BE2C (cell line): Measurements from ENCODE around the gene DYRK3.

Experiments
- DNase-seq: peaks from one replicate; pipeline ENCODE4 v3.0.0-alpha.2; 2020
- H3K27me3 ChIP-seq: fragments of 250-450 bp; sonication (Bioruptor Pico); 2 replicates; pipeline ENCODE4 v1.5.1; 2020; ENCODE audit warnings: mild to moderate bottlenecking
- H3K36me3 ChIP-seq: fragments of 250-450 bp; sonication (Bioruptor Pico); 2 replicates; pipeline ENCODE4 v1.5.1; 2020; ENCODE audit warnings: mild to moderate bottlenecking
- H3K4me1 ChIP-seq: fragments of 250-450 bp; sonication (Bioruptor Pico); 2 replicates; pipeline ENCODE4 v1.5.1; 2020
- H3K4me3 ChIP-seq: 2 replicates; pipeline ENCODE4 v1.5.1; 2011; ENCODE audit warnings: low read depth, low read length
- H3K9me3 ChIP-seq: fragments of 250-450 bp; sonication (Bioruptor Pico); 2 replicates; pipeline ENCODE4 v1.5.1; 2020
- CTCF ChIP-seq: IDR thresholded peaks from 2 replicates; pipeline ENCODE4 v1.5.1; 2012; ENCODE audit warnings: mild to moderate bottlenecking, low read depth, low read length

DYRK3 gene

GRCh38 chr1:206672844-206673758, 37.8 kb downstream of the DYRK3 start:
- no peak for TF ChIP-seq CTCF
- no peak for DNase-seq
- Histone ChIP-seq H3K4me3 (no peak overlapping the region), H3K4me1 (peaks cover 3% of the 10 kb centered on the region), H3K9me3 (no peaks in the 10 kb centered on the region), H3K36me3 (no peaks in the 10 kb centered on the region), H3K27me3 (no peaks in the 10 kb centered on the region; the same call in 1 of the 2 replicates)

- no peak overlapping the region for H3K4me3 ChIP-seq
- TF ChIP-seq CTCF = no peak
- no peak for DNase-seq
- H3K36me3 ChIP-seq = no peaks in the 10 kb centered on the region
- peaks cover 3% of the 10 kb centered on the region for H3K4me1 ChIP-seq
- no peaks in the 10 kb centered on the region for H3K9me3 ChIP-seq
- H3K27me3 ChIP-seq = no peaks in the 10 kb centered on the region; the same call in 1 of the 2 replicates
Measured at GRCh38 chr1:206674236-206674635, 38.9 kb downstream of the DYRK3 start.

- Histone ChIP-seq H3K27me3 (no peaks in the 10 kb centered on the region; the same call in 1 of the 2 replicates), H3K9me3 (no peaks in the 10 kb centered on the region), H3K4me1 (peaks cover 3% of the 10 kb centered on the region), H3K36me3 (no peaks in the 10 kb centered on the region), H3K4me3 (no peak overlapping the region)
- no peak for TF ChIP-seq CTCF
- DNase-seq = no peak
Measured at GRCh38 chr1:206674745-206675175, 39.4 kb downstream of the DYRK3 start.

- Histone ChIP-seq H3K27me3 (peaks cover 4% of the 10 kb centered on the region), H3K4me1 (peaks cover 3% of the 10 kb centered on the region), H3K4me3 (no peak overlapping the region), H3K9me3 (no peaks in the 10 kb centered on the region), H3K36me3 (no peaks in the 10 kb centered on the region)
- TF ChIP-seq CTCF = no peak
- DNase-seq = no peak
Measured at GRCh38 chr1:206676499-206676898, 41.2 kb downstream of the DYRK3 start.

GRCh38 chr1:206678490-206678889, 43.2 kb downstream of the DYRK3 start:
- DNase-seq = no peak
- Histone ChIP-seq H3K4me1 (no peaks in the 10 kb centered on the region; the same call in 1 of the 2 replicates), H3K27me3 (peaks cover 15% of the 10 kb centered on the region), H3K4me3 (no peak overlapping the region), H3K36me3 (no peaks in the 10 kb centered on the region), H3K9me3 (no peaks in the 10 kb centered on the region)
- TF ChIP-seq CTCF = no peak

GRCh38 chr1:206679738-206680211, 44.4 kb downstream of the DYRK3 start:
- DNase-seq = no peak
- Histone ChIP-seq H3K27me3 (peaks cover 21% of the 10 kb centered on the region), H3K9me3 (no peaks in the 10 kb centered on the region), H3K36me3 (no peaks in the 10 kb centered on the region), H3K4me3 (no peak overlapping the region), H3K4me1 (no peaks in the 10 kb centered on the region)
- TF ChIP-seq CTCF = no peak
